Uterus (tissue), 4 donors: ENCODE results near the gene DNAH17. TPM values are rescaled to one million over a fixed set of nuclear protein-coding genes. Genes with fewer than 3 reads are reported as not detected.

Experiments used
- DNase-seq, 2 donors: peaks; one replicate each; pipeline ENCODE4 v3.0.0-alpha.2; 2019 to 2020
- H3K27ac ChIP-seq, 2 donors: fragments of 200-600 bp; sonication (generic); 1 replicate in 1 of 2; 2 replicates in 1 of 2; pipeline ENCODE4 v1.5.1; 2016 to 2018
- H3K27me3 ChIP-seq, 2 donors: fragments of 200-600 bp; sonication (generic); one replicate each; pipeline ENCODE4 v1.5.1; 2018 to 2019; ENCODE audit warnings: control low read depth in 1 of 2
- H3K36me3 ChIP-seq, 2 donors: fragments of 200-600 bp; sonication (generic); one replicate each; pipeline ENCODE4 v1.5.1; 2019; ENCODE audit warnings: control low read depth in 1 of 2
- H3K4me1 ChIP-seq, 2 donors: fragments of 200-600 bp; sonication (generic); one replicate each; pipeline ENCODE4 v1.5.1; 2018 to 2019; ENCODE audit warnings: control low read depth in 1 of 2
- H3K4me3 ChIP-seq, 2 donors: fragments of 200-600 bp; sonication (generic); 1 replicate in 1 of 2; 2 replicates in 1 of 2; pipeline ENCODE4 v1.5.1; 2018 to 2019; ENCODE audit warnings: mild to moderate bottlenecking in 1 of 2
- H3K9me3 ChIP-seq, 2 donors: fragments of 200-600 bp; sonication (generic); one replicate each; pipeline ENCODE4 v1.5.1; 2019; ENCODE audit warnings: control low read depth in 1 of 2
- POLR2A ChIP-seq, 2 donors: fragments of 450-650 bp; IDR thresholded peaks; one replicate each; pipeline ENCODE4 v1.6.1; 2016; ENCODE audit warnings: antibody characterized with exemption in 2 of 2, mild to moderate bottlenecking in 1 of 2, moderate library complexity in 1 of 2
- intact Hi-C: fragments of 100-400 bp; cut with DNase I; formaldehyde crosslinking; loops from one replicate; pipeline ENCODE4 v1.15.1; 2023; ENCODE audit warnings: low total_unique reads
- total RNA-seq, 4 donors: library from RNA; depleted of rRNA in 3 of 4; stranded (reverse); fragments of >200 nt in 3 of 4; gene quantifications; one replicate each; pipeline versions ENCODE4 v1.1.0 to v1.2.4, GENCODE V29; 2014 to 2023
- TF ChIP-seq, protein P1 (sequence below), 4 experiments: fragments of 200-600 bp in 2 of 4; fragments of 450-650 bp in 2 of 4; sonication (generic) in 2 of 4; IDR thresholded peaks; one replicate each; pipeline ENCODE4 v1.5.1; 2016 to 2019; ENCODE audit warnings: antibody characterized with exemption in 4 of 4, mild to moderate bottlenecking in 2 of 4, moderate library complexity in 1 of 4
- donor health status: DM: yes; HTN: yes; CAD: no.

DNAH17 gene
- total RNA-seq, 4 donors from 2014 or later: 0.03 to 1.1 TPM; not detected in 2

DNA sequence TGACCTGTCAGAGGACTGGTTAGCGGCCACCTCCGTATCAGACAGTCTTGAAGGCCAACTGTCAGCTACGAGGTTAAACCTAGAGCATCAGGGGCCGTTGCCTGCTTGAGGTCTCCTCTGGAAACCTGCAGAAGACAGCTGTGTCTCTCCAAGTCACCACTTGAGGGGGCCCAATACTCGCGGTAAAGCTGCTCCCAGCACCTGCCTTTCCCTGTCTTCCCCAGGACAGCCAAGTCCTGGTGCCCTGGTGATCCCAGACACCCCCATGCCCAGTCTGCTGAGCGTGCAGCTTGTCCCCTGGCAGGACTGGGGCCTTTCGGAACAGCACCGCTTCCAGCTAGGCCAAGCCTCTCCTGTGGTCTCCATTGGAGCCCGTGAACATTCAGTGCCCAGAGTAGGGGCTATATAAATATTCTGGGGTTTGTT, 80.1 kb downstream of the DNAH17 start:
- Histone ChIP-seq H3K9me3 (no peaks in the 10 kb centered on the region), H3K4me1 (no peaks in the 10 kb centered on the region), H3K27ac (no peak overlapping the region), H3K36me3 (no peaks in the 10 kb centered on the region), H3K4me3 (no peak overlapping the region), H3K27me3 (no peaks in the 10 kb centered on the region)
- DNase-seq: peak; percentile 60 to 61
- TF ChIP-seq, protein P1, sequence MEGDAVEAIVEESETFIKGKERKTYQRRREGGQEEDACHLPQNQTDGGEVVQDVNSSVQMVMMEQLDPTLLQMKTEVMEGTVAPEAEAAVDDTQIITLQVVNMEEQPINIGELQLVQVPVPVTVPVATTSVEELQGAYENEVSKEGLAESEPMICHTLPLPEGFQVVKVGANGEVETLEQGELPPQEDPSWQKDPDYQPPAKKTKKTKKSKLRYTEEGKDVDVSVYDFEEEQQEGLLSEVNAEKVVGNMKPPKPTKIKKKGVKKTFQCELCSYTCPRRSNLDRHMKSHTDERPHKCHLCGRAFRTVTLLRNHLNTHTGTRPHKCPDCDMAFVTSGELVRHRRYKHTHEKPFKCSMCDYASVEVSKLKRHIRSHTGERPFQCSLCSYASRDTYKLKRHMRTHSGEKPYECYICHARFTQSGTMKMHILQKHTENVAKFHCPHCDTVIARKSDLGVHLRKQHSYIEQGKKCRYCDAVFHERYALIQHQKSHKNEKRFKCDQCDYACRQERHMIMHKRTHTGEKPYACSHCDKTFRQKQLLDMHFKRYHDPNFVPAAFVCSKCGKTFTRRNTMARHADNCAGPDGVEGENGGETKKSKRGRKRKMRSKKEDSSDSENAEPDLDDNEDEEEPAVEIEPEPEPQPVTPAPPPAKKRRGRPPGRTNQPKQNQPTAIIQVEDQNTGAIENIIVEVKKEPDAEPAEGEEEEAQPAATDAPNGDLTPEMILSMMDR (IDR thresholded peaks at IDR 0.05): peak; percentile 48 to 82 (median 62)
- no peak for TF ChIP-seq POLR2A (IDR thresholded peaks at IDR 0.05)
- intact Hi-C loops: no loop called here

DNA sequence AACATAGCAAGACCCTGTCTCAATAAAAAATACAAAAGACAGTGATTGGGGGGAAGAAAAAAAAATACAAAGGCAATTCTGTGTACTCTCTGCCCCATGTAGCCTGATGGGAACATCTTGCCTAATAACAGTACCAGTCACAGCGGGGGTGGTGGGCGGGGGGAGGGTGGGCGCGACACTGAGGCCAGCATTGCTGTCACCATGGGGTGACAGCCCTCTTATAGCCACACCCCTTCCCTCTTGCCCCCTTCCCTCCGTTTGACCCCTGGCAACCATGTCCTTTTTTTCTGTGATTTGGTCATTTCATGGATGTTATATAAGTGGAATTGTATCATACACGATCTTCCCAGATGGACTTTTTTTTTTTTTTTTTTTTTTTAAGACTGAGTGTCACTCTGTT, 80.9 kb downstream of the DNAH17 start:
- Histone ChIP-seq H3K4me3 (no peak overlapping the region), H3K9me3 (no peaks in the 10 kb centered on the region), H3K27ac (no peak overlapping the region), H3K4me1 (no peaks in the 10 kb centered on the region), H3K27me3 (no peaks in the 10 kb centered on the region), H3K36me3 (no peaks in the 10 kb centered on the region)
- TF ChIP-seq, protein P1 (IDR thresholded peaks at IDR 0.05): no peak
- intact Hi-C loops: no loop called here
- DNase-seq: no peak

DNA sequence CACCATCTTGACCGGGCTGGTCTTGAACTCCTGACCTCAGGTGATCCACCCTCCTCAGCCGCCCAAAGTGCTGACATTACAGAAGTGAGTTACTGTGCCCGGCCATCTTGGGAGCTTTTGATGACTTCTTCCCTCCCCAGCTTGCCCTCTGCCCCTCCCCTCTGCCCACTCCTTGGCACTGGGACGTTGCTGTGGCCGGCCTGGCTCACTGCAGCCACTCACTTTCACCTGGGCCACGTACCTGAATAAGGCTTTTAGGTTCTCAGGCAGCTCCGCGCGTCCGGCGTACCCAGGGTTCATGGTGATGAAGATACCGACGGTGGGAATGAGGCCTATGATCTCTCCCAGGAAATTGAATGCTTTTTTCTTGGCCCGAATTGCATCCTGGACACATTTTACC, 81.6 kb downstream of the DNAH17 start:
- H3K36me3 ChIP-seq: no peaks in the 10 kb centered on the region
- DNase-seq: no peak
- intact Hi-C loops: no loop called here
- H3K27me3 ChIP-seq: no peaks in the 10 kb centered on the region
- TF ChIP-seq, protein P1 (IDR thresholded peaks at IDR 0.05): no peak
- TF ChIP-seq POLR2A (IDR thresholded peaks at IDR 0.05): no peak
- H3K9me3 ChIP-seq: no peaks in the 10 kb centered on the region
- no peak overlapping the region for H3K27ac ChIP-seq
- no peaks in the 10 kb centered on the region for H3K4me1 ChIP-seq
- H3K4me3 ChIP-seq: no peak overlapping the region

DNA sequence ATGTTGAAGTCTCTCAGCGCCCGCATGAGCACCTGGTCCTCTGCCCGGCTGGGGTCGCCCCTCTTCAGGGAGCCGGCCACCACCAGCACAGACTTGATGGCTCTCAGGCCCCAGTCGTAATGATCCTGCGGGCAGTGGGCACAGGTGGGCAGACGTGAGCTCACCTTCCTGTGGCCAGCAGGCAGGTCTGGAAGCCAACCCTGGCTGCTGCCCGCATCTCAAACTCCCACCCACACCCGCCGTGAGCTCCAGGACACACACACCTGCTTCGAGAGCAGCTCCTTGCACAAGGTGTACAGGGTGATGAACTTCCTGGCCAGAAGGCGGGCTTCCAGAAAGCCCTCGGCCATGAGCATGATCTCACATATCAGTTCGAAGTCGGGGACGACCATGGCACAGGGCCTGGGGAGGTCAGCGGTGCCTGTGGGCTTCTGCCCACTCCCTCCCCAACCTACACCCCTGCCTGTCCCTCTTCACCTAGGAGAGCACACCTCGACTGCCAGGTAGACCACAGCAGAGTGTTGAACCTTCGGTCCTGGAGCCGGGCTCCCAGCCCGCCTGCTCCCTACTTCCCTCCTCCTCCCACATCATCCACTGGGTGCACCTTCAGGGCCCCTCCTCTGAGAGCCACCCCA, 82.4 kb downstream of the DNAH17 start:
- Histone ChIP-seq H3K27ac (no peak overlapping the region), H3K9me3 (no peaks in the 10 kb centered on the region), H3K27me3 (no peaks in the 10 kb centered on the region), H3K4me1 (no peaks in the 10 kb centered on the region), H3K36me3 (no peaks in the 10 kb centered on the region), H3K4me3 (no peak overlapping the region)
- no peak for DNase-seq
- TF ChIP-seq, protein P1 (IDR thresholded peaks at IDR 0.05): no peak
- no peak for TF ChIP-seq POLR2A (IDR thresholded peaks at IDR 0.05)
- intact Hi-C loops: no loop called here

DNA sequence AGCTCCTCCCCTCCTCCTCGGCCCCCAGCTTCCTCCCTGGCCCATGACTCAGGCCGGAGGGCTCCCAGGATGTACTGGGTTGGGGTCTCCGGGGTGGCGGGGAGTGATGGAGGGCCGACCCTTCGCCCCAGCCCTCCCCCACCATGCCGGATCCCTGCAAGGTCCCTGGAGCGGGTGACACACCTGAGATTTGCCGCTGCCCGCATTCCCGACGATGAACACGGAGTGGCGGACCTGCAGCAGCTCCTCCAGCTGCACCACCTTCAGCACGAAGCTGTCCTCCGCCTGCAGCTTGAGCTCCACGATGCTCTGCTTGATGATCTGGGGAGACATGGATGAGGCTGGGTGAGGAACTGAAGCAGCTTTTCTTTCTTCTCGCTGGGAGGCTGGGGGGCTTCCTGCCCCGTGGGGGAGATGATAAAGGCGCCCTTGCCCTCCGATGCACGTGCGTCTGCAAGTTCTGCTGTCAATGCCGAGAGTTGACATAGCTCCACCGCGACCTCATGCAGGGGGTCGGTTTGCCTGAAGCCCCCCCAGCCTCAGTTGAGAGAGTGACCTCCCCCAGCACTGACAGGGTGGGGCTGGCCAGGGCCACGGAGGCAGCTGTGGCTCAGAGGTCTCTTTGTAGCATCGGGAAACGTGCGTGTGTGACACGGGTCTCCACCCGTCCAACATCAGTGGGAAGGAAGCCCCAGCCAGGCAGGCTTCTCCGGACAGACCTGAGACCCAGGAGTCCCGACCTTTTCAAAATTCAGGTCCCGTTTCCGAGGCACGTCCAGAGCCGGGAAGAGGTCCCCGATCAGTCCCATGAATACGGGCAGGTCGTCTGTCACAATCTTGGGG, 83.1 kb downstream of the DNAH17 start:
- DNase-seq: no peak
- TF ChIP-seq, protein P1 (IDR thresholded peaks at IDR 0.05): no peak
- no peak for TF ChIP-seq POLR2A (IDR thresholded peaks at IDR 0.05)
- no peak overlapping the region for H3K27ac ChIP-seq
- intact Hi-C loops: no loop called here
- no peaks in the 10 kb centered on the region for H3K9me3 ChIP-seq
- no peak overlapping the region for H3K4me3 ChIP-seq
- no peaks in the 10 kb centered on the region for H3K4me1 ChIP-seq
- no peaks in the 10 kb centered on the region for H3K27me3 ChIP-seq
- H3K36me3 ChIP-seq: no peaks in the 10 kb centered on the region
